Esophagus squamous epithelium (tissue), 5 donors: ENCODE measurements around the gene OR7A5. TPM values are rescaled to one million over a fixed set of nuclear protein-coding genes. Genes with fewer than 3 reads are reported as not detected.

Source experiments
- DNase-seq: peaks from one replicate; lab custom pipeline; 2025; lab: John Stamatoyannopoulos, UW
- H3K27ac ChIP-seq, 4 donors: fragments of 200-600 bp; sonication (generic); one replicate each; pipeline ENCODE4 v1.5.1; 2016 to 2019; ENCODE audit warnings: mild to moderate bottlenecking in 1 of 4
- H3K27me3 ChIP-seq, 4 donors: fragments of 200-600 bp; sonication (generic); 1 replicate in 3 of 4; 2 replicates in 1 of 4; pipeline versions ENCODE4 v1.5.1 to v1.6.0; 2017 to 2021; ENCODE audit warnings: antibody characterized with exemption in 1 of 4
- H3K36me3 ChIP-seq, 3 donors: fragments of 200-600 bp; sonication (generic); one replicate each; pipeline ENCODE4 v1.5.1; 2016 to 2019
- H3K4me1 ChIP-seq, 3 donors: fragments of 200-600 bp; sonication (generic); one replicate each; pipeline ENCODE4 v1.5.1; 2017 to 2019
- H3K4me3 ChIP-seq, 4 donors: fragments of 200-600 bp; sonication (generic); 1 replicate in 3 of 4; 2 replicates in 1 of 4; pipeline ENCODE4 v1.5.1; 2016 to 2019; ENCODE audit warnings: mild to moderate bottlenecking in 2 of 4, moderate library complexity in 1 of 4
- H3K9me3 ChIP-seq, 3 donors: fragments of 200-600 bp; sonication (generic); one replicate each; pipeline ENCODE4 v1.5.1; 2016 to 2019
- CTCF ChIP-seq, 6 experiments: fragments of 450-650 bp in 4 of 6; fragments of 200-600 bp in 2 of 6; sonication (generic) in 2 of 6; IDR thresholded peaks; one replicate each; pipeline ENCODE4 v1.5.1; 2016 to 2019; ENCODE audit warnings: antibody characterized with exemption in 6 of 6, mild to moderate bottlenecking in 4 of 6, moderate library complexity in 4 of 6
- POLR2A ChIP-seq, 4 donors: fragments of 450-650 bp; IDR thresholded peaks; one replicate each; pipeline ENCODE4 v1.6.1; 2017; ENCODE audit warnings: antibody characterized with exemption in 4 of 4, mild to moderate bottlenecking in 4 of 4, moderate library complexity in 3 of 4
- WGBS, 2 donors: methylation state at CpG; one replicate each; pipeline ENCODE4 v1.1.5; 2018; 5-methylcytosine and 5-hydroxymethylcytosine counted together
- intact Hi-C: fragments of 100-400 bp; cut with DNase I; formaldehyde crosslinking; loops from one replicate; pipeline ENCODE4 v1.15.0; 2022
- total RNA-seq, 4 donors: library from RNA; depleted of rRNA; stranded (reverse); fragments of >200 nt; gene quantifications; one replicate each; pipeline ENCODE4 v1.1.0, GENCODE V29; 2016
- donor health status: DM: yes; HTN: yes; CAD: no.

OR7A5 gene
- total RNA-seq, 4 donors from 2014 or later = 0.38 TPM; not detected in 3

GRCh38 chr19:14821937-14822336, 13.0 kb downstream of the OR7A5 start:
- no peak for DNase-seq
- intact Hi-C loops = no loop called here
- 47 to 52% methylated on average over 6 of the region's 6 CpGs for WGBS, 2 donors
- H3K27me3 ChIP-seq = peaks cover 0 to 12% (median 0%) of the 10 kb centered on the region in 4 donors
- no peak overlapping the region for H3K27ac ChIP-seq
- no peaks in the 10 kb centered on the region for H3K4me1 ChIP-seq
- H3K36me3 ChIP-seq = no peaks in the 10 kb centered on the region
- no peak overlapping the region for H3K4me3 ChIP-seq
- TF ChIP-seq CTCF (IDR thresholded peaks at IDR 0.05) (no peak), POLR2A (IDR thresholded peaks at IDR 0.05) (no peak)
- peaks cover 0 to 5% (median 0%) of the 10 kb centered on the region in 3 donors for H3K9me3 ChIP-seq

GRCh38 chr19:14818588-14818987, 16.4 kb downstream of the OR7A5 start:
- no peak for DNase-seq
- H3K4me3 ChIP-seq = no peak overlapping the region
- no peak overlapping the region for H3K27ac ChIP-seq
- intact Hi-C loops = no loop called here
- no peaks in the 10 kb centered on the region for H3K9me3 ChIP-seq
- H3K4me1 ChIP-seq = no peaks in the 10 kb centered on the region
- 70 to 71% methylated on average over 8 of the region's 8 CpGs for WGBS, 2 donors
- TF ChIP-seq CTCF (IDR thresholded peaks at IDR 0.05) = no peak
- TF ChIP-seq POLR2A (IDR thresholded peaks at IDR 0.05) = no peak
- H3K27me3 ChIP-seq = no peaks in the 10 kb centered on the region
- H3K36me3 ChIP-seq = no peaks in the 10 kb centered on the region

- 29 to 66% methylated on average over 2 to 3 of the region's 3 CpGs for WGBS, 2 donors
- intact Hi-C loops = no loop called here
- H3K9me3 ChIP-seq = no peaks in the 10 kb centered on the region
Measured at GRCh38 chr19:14817052-14817451, 17.9 kb downstream of the OR7A5 start.

GRCh38 chr19:14814982-14815652, 19.9 kb downstream of the OR7A5 start:
- 64 to 79% methylated on average over 2 of the region's 2 CpGs for WGBS, 2 donors
- intact Hi-C loops = no loop called here
- Histone ChIP-seq H3K4me3 (no peak overlapping the region), H3K4me1 (no peaks in the 10 kb centered on the region), H3K27me3 (no peaks in the 10 kb centered on the region), H3K9me3 (no peaks in the 10 kb centered on the region), H3K27ac (no peak overlapping the region), H3K36me3 (no peaks in the 10 kb centered on the region)
- TF ChIP-seq POLR2A (IDR thresholded peaks at IDR 0.05) (no peak), CTCF (IDR thresholded peaks at IDR 0.05) (no peak)
- DNase-seq = no peak

More at GRCh38 chr19:14817052-14817451, 17.9 kb downstream of the OR7A5 start:
- Histone ChIP-seq H3K27ac (no peak overlapping the region), H3K27me3 (no peaks in the 10 kb centered on the region), H3K36me3 (no peaks in the 10 kb centered on the region), H3K4me1 (no peaks in the 10 kb centered on the region), H3K4me3 (no peak overlapping the region)
- no peak for TF ChIP-seq POLR2A (IDR thresholded peaks at IDR 0.05)
- no peak for TF ChIP-seq CTCF (IDR thresholded peaks at IDR 0.05)
- DNase-seq = no peak

GRCh38 chr19:14809272-14810057, 25.5 kb downstream of the OR7A5 start:
- no peak for DNase-seq
- Histone ChIP-seq H3K36me3 (no peaks in the 10 kb centered on the region), H3K27ac (no peak overlapping the region), H3K9me3 (no peaks in the 10 kb centered on the region), H3K4me1 (no peaks in the 10 kb centered on the region), H3K4me3 (no peak overlapping the region), H3K27me3 (no peaks in the 10 kb centered on the region)
- 62 to 65% methylated on average over 9 of the region's 9 CpGs for WGBS, 2 donors
- TF ChIP-seq CTCF (IDR thresholded peaks at IDR 0.05) = no peak
- TF ChIP-seq POLR2A (IDR thresholded peaks at IDR 0.05) = no peak
- intact Hi-C loops = no loop called here
